Stimulated activated CD8-positive, alpha-beta memory T cell treated with anti-CD3 and anti-CD28 coated beads, Interleukin-12 subunit alpha, Interleukin-12 subunit beta, amount 100 ng/mL, for 24 hours (primary cell): ENCODE data around the gene CLCN2.

Experiments
- DNase-seq: peaks from one replicate; pipeline ENCODE4 v3.0.0-alpha.2; 2020; ENCODE audit errors: extremely low read depth

CLCN2 gene

DNA sequence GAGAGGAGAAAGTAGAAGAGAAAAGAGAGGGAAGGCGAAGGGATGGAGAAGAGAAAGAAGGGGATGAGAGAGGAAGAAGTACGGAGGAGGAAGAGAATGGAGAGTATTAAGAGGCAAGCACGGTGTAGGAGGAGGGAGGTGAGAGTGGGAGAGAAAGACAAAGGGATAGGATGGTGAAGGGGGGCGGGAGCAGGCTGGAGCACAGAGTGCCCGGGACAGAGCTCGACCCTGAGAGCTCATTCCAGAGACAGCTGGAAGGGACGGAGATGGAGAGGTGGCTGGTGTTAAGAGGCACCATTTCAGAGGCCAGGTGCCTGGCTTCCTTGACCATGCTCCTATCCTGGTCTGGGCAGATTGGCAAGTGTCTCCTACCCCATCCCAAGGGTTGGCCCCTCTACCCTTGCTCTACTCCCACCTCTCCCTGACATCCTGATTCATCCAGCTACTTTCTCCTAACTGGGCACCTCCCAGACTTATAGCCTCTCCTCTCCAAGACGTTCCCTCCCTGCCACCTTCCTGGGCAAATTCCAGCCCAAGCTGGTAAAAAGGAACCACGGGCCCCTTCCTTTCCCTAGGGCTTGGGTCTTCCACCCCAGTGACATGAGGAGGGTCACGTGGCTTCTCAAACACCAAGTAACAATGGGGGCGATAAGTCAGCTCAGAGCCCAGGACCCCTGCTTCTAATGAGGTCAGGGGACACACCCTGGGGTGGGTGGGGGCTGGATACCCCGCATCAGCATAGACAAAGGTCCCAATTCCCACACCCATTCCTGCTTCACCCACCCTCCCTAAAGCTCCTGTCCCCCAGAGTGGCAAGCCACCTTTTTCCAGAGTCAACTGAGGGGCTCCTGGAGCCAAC lies 1.1 kb downstream of the CLCN2 start:
- no peak for DNase-seq

DNA sequence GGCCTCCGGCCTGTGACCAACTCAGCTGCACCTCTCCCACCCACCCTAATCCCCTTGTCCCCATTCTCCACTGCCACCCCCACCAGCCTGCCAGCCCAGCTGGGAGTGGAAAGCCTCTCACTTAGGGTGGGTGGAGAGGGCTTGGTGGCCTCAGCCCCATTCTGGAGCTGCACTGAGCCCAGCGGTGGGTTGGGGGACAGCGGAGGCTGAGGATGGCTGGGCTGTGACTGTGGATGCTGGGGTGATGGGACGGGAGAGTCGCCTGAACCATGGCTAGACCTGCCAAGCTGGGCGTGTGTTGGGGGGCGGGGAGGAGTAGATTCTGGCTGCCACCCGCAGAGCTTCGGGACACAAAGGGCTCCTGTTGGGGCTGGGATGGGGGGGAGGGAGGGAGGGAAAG lies 1.8 kb downstream of the CLCN2 start:
- no peak for DNase-seq

DNA sequence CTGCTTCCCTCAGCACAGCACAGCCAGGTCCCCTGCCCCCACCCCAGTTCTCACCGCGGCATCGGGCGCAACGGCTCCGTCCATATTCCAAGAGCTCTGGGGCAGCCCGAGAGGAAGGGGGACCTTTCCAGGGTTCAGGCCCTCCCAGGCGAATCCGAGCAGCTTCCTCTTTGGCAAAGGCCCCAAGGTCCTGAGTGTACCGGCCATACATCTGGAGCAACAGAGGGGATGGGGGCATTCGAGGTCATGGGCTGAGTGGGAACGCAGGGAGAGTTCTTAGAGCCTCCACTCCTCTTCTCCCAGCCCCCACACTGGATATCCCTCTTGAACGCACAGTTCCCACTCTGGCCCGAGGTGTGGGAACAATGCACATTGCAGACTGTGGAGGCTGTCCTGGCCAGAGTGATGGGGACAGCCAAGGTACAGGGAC lies 2.5 kb downstream of the CLCN2 start:
- DNase-seq: no peak

DNA sequence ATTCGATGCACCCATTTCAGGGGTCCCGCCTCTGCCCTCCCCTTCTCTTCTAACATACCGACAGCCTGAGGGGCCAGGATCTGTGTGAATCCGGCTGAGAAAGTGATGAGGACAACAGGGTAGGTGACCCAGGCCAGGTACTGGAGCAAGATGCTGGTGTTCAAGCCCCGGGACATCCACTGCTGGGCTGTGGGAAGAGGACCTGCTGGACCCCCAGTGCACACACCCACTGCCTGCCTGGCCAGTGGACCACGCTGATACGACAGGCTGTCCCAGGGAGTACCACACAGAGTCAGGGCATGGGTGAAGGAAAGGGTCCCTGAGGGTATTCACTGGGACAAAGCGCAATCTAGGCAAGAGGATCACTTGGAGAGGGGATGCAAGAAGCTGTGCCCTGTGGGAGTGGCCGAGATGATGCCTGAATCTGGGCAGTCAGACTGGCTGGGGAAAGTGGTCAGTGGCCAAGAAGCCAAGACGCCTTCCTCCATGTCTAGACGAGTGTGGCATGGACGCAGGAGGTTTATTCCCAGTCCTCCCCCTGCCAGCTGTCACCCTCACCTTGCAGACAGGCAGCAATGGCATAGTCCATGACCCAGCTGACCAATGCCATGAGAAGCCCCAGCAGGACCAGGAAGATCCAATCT lies 3.2 kb downstream of the CLCN2 start:
- no peak for DNase-seq

DNA sequence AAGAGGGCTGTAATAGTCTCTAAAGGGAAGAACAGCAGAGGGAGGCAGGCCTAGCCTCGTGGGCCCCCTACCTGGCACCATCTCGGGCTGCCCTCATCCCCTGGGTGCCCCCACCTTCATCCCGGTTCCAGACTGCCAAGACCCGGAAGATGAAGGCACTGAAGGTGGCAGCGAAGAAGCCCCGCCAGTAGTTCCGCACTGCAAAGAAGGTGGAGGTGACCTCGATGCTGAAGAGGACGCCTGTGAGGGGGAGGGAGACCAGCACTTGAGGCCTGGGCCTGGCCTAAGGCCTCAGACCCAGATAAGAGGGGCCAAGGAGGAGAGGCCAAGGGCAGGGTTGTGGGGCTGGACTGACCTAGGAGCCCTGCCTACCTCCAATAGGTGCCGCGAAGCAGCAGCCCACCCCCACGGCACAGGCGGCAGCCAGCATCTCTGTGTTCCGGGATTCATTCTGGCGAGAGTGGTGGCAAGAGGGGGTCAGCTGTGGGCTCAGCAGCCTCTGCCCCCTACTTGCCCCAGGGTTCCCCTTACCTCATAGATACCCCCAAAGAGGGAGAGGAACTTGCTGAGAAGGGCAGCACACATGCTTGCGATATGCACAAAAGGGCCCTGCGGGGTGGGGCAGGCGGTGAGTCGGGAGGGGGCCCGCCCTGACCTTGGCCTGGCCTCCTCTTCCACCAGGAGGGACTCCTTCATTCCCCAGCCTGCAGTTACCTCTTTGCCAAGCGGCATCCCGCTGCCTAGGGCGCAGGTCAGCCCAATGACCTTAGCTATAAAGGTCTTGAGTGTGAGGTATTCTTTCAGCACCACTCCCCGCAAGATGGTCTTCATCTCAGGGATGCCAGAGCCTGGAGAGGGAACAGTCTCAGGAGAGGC lies 3.9 kb downstream of the CLCN2 start:
- no peak for DNase-seq

DNA sequence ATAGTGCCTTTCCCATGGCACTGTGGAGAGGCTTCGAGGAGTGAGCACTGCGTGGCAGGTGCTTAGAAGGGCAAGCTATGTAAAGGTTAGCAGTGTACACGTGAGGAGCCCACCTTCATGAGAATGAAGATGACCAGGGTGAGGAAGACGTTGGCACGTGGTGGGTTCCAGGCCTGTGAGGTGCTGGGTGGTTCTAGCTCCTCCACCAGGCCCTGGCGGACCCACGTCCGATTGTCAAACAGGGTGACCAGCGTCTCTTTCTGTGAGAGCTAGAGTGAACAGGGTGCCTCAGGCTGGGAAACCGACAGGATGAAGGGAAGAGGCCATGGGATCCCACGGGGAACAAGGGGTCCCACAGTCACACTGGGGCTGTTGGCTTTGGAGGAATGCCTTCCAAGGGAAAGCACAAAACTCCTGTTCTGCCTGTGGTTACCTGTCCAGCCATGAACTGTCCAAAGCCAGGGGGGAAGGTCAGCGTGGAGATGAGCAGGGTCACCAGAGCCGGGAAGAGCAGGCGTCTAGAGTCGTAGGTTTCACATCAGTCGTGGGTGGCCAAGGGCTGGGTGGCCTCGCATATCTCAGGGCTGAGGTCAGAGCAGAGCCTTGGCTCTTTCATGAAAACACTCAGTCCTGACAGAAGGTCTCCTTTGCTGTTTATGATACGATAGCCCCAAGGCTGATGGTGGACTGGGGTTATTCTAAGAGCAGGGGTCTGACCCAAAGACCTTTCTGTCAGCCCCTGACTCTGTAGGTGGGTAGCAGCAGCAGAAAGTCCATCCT lies 6.0 kb downstream of the CLCN2 start:
- no peak for DNase-seq

DNA sequence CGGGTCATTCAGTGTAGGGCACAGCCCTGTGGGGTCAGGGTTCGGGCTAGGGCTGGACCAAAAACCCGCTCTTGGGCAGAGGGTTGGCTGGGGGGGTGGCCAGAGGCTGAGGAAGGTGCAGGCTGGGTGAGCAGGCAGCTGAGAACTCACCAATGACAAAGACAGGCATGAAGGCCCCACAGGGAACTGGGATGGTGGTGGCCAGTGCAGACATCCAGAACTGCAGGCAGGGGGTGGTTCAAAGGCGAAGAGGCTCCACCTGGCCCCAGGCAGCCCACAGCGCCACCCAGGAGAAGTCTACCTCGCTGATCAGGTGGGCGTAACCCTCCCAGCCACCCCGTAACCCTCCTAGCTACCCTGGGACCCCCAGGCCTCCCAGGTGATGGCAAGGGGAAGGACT lies 6.7 kb downstream of the CLCN2 start:
- DNase-seq: no peak

DNA sequence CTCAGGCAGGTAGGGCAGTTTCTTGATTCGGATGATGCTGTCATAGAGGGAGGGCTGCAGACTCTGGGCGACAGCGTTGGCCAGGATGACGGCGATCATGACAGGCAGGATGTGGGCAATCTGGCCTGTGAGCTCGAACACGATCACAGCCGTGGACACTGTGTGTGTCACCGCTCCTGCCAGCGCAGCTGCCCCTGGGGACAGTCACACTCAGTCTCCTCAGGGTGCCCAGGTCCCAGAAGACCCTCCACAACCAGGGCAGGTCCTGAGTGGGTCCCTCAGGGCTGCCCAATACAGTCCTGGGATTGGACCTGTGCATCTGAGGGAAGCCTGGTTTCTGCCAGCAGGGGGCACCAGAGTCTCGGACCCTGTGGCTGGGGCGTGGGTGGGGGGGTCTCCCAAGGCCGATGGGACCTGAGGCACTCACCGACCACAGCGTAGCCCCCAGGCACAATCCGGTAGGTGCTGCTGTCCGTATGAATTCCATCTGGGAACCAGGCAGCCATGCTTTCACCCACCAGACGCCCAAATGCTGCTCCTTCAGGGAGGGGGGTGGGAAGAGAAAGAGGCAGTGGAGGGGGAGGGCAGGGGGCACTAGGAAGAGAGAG lies 7.2 kb downstream of the CLCN2 start:
- DNase-seq: no peak

DNA sequence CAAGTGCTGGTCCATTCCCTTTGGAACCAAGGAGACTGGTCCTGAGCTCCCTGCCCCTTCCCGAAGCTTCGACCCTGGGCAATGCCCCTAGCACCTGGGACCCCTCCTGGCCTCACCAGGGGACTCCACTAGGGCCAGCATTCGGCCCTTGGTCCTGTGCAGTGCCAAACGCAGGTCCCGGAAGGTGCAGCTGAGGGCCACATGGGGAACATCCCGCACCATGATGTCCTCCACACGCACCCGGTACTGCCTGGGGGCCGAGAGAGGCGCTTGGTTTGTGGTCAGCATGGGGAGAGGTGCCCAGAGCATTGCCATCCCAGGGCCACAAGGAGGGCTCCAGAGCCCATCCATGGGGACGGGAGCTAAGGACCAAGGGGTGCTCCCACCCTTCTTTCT lies 7.9 kb downstream of the CLCN2 start:
- DNase-seq: no peak

DNA sequence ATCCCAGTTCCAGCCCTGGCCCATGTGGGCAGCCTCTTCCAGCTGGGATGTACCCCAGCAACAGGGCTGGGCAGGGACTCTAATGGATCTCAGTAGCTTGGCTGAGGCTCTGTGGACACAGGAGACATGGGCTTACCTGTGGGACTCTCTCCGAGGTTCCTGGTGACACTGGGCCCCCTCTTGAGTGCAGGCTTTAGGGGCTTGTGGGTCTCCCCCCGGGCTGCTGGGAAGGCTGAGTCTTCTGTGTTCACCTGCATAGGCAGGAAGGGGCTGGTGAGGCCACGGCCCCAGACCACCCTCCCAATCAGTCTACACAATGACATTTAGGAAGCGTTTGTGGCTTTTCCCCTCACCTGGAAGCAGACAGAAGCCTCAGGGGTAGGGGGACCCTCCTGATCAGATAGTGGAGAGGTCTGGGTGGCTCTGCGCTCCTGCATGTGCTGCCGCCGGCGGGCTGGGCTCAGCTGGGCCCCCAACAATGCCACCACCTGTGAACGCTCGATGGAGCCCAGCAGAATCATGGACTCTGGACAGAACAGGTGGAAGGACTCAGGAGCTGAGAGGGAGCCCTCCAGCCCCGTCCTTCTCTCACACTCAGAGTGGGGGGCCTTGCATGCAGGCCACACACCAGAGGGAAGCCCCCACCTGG lies 8.4 kb downstream of the CLCN2 start:
- no peak for DNase-seq

DNA sequence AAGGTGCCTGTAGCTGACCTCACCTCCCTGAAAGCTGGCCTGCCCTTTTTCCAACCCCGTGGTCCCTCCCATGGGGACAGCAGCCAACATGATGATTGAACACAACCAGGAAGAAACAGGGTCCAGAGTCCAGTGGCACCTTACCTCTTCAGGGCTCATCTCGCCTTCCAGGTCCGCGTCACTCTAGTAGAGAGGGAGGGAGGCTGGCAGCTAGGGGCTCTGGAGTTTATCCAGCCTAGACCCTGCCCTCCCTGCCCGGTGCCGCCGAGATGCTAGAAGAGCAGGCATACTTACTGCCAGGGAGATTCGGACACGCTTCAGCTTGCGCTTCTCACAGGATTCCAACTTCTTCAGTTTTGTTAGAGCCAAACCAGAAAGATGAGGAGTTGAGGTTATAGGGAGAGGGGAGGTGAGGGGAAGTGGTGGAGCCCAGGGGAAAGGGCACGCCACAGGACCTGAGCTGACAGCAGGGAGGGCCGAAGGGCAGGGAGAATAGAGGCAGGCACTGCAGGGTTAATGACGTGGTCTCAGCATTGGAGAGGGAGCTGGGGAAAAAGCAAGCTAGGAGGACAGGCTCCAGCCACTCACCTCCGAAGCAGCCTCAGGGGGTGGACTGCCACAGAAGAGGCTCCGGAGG lies 9.1 kb downstream of the CLCN2 start:
- DNase-seq: no peak

DNA sequence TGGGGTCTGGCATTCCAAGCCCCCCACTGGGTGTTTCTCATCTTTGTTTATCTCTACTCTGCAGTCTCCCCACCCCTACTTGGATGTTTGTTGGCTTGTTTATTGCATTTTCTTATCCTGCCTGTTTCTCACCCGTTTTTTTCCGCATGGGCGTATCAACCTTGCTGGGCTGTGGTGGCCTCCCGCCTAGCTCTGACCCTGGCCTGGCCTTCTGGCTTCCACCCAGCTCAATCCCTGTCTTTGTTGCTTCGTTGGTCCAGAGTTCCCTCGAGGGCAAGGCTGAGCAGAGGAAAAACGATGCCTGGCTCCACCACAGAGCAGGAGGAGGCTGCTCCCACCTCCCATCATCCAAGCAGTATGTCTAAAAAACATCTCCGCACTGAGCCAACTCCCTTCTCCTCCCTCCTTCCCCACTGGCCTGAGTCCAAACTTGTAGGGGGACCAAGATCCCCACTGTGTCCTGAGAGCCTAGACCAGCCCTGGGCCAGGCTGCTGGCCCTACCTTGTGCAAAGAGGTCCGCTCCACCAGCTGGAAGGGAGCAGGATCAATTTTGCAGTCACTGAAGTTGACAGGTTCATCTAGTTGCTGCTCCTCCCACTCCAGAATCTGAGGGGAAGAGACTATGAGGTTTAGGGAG lies 9.8 kb downstream of the CLCN2 start:
- DNase-seq: no peak

DNA sequence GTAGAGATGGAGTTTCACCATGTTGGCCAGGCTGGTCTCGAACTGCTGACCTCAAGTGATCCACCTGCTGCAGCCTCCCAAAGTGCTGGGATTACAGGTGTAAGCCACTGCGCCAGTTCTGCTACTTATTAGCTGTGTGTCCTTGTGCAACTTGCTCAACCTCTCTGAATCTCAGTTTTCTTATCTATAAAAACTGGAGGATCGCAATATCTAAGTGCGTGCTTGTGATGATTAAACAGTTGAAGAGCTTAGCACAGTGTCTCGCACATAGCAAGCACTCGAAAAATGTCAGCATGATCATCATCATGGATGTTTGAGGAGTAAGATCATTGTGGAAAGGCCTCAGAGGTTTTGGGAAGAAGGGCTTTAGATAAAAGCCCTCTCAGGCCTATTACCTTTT lies 10.8 kb downstream of the CLCN2 start:
- DNase-seq: no peak

DNA sequence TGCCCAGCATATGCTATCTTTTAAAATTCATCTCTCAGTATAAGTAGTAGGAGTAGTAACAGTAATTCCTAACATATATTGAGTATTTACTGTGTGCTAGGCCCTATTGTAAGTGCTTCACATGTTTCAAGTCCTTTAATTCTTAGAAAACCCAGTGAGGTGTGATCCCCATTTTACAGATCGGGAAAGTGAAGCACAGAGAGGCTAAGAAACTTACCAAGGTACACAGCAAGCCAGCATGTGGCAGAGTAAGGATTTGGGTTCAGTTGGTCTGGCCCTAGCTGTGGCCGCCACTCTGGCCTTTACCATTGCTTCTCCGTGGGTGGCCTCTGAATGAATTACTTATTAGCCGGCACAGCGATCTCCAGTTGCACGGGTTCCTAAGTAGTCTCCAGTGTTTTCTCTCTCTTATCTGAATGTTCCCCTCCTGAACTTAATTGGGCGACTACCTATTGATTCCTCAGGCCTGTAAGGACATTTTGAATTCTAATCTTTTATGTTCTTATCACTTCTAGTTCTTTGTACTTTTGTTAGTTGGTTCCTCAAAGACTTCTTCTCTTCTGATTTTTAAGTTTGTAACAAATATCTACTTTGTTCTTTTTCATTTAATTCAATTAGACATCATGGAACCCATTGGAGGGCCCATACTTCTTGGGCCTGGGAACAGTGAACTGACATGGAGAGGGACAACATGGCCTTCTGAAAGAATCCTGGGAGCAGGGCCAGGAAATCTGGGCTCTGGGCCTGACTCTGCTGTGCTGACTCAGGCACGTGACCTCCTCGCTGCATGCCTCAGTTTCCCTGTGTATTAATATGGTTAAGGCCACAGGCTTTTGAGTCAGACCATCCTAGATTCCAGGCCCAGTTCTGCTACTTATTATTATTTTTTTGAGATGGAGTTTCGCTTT lies 11.6 kb downstream of the CLCN2 start:
- DNase-seq: no peak

DNA sequence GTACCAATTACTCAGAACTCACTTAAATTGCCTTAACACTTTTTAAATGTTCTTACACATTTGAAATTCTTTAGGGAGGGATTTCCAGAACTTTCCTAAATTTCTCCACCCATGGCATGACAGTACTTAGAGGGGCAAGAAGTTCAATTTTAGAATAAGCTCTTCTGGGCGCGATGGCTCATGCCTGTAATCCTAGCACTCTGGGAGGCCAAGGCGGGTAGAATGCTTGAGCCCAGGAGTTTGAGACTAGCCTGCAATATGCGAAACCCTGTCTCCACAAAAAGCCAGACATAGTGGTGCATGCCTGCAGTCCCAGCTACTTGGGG lies 13.4 kb downstream of the CLCN2 start:
- DNase-seq: no peak

DNA sequence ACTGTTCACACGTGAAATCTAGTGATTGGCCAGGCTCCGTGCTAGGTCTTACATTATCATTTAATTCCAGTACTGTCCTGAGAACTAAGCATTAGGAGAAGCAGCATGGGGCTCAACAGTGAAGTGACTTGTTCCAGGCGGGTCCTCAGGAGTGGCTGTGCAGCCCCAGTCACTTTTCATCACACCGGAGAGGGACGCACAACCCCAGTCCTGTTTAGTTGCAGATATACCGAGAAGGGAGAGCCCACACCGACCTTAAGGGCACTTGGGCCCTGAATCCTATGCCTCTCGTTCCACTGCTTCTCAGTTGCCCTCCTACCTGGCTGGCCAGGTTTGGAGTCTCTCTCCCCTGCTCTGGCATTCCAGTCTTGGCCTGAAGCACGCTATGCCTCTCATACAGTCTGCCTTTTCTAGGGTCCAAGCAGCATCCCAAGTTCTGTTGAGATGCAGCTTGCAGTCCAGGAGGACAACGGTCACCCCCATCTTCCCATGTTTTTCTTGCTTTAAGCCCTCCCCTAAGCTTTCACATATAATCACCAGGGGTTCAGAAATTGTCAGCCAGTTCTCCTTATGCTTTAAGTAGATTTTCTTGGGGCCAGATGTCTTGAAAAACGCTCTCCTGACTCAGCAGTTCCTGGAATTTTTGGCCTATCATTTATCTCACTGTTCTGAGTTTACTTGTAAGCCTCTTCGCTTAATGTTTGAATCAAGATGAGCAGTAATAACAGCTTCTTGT lies 13.9 kb downstream of the CLCN2 start:
- DNase-seq: no peak

DNA sequence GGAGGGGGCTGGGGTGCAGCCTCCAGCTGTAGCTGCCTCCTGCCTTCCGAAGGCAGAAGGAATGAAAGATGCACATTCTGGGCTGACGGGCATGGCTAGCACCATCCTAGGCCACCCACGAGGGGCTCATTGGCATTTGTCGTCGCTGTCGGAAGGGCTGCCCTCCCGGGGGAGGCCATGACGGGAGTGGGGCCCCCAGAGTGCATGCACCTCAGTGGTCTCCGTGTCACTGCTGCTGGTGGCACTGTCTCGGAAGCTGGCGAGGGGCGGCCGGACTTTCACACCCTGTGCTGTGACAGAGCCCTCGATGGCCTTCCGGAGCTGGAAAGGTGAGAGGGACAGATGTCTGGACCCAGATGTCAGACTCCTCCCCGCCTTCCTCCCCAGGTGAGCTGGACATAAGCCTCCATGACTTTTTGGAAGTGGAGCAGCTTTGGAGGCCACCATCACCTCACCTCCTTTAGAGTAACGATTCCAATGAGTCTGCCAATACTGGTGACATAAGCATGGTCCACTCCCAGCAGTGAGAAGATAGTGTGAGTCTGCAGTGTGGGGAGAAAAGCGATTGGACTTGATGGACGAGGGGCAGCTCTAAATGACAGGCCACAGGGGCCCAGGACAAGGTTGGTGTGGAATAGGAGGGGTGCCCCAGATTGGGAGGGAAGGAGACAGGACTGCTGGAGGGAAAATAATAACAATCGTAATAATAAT lies 14.8 kb downstream of the CLCN2 start:
- no peak for DNase-seq
